ENCODE measurements around the gene SLC25A3. TPM values are rescaled to one million over a fixed set of nuclear protein-coding genes. Genes with fewer than 3 reads are reported as not detected.

The SLC25A3 gene
- total RNA-seq, 4 donors from 2014 or later = 224 to 690 (median 542) TPM

DNA sequence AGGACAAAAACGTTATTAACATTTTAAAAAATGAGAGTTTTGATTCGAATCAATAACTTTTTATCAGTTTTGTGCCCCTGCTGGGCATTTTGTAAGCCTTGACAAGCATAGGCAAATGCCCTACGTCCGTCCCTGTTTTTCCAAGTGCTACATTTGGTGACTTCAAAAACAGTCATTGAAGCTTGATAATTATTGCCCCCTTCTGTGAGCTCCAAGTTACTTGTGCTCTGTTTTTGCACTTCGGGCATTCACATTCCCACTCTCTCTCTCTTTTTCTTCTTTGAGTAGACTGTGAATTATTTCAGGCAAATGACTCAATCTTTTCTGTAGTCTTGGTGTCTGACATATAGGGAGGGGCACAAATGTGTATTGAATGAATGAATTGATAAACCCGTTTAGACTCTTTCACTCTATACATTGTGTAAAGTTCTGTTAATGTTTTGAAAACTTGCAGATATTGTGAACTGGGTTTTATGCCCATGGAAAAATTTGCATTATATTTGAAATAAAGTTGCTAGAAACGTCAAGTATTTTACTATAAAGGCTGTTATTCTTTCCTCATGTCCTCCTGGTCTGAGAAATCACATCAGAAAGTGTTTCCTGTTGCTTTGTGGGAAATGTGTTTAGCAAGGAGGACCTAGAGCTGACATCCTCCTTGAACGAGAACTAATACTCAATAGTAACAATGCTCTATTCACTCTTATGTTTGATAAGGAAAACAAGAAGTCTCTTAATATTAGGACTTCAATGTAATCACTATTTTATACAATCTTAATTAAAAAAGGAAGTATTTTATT, 53.0 kb downstream of the SLC25A3 start:
- WGBS, 2 donors (ENCODE audit: low coverage in 1 of 2) = 5 to 7% methylated on average over 8 of the region's 8 CpGs
- Histone ChIP-seq H3K36me3 (peaks cover 0 to 24% (median 4%) of the 10 kb centered on the region in 4 donors), H3K4me3 (peak overlapping the region; percentile 83 to 99 (median 90)), H3K9me3 (no peaks in the 10 kb centered on the region), H3K4me1 (peaks cover 0 to 29% (median 9%) of the 10 kb centered on the region in 4 donors), H3K27me3 (no peaks in the 10 kb centered on the region), H3K27ac (peak overlapping the region; percentile 89 to 98 (median 96))
- TF ChIP-seq, protein P1, sequence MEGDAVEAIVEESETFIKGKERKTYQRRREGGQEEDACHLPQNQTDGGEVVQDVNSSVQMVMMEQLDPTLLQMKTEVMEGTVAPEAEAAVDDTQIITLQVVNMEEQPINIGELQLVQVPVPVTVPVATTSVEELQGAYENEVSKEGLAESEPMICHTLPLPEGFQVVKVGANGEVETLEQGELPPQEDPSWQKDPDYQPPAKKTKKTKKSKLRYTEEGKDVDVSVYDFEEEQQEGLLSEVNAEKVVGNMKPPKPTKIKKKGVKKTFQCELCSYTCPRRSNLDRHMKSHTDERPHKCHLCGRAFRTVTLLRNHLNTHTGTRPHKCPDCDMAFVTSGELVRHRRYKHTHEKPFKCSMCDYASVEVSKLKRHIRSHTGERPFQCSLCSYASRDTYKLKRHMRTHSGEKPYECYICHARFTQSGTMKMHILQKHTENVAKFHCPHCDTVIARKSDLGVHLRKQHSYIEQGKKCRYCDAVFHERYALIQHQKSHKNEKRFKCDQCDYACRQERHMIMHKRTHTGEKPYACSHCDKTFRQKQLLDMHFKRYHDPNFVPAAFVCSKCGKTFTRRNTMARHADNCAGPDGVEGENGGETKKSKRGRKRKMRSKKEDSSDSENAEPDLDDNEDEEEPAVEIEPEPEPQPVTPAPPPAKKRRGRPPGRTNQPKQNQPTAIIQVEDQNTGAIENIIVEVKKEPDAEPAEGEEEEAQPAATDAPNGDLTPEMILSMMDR (IDR thresholded peaks at IDR 0.05) = peak in 2 of 5 experiments; percentile 17 to 18
- no peak for TF ChIP-seq EP300 (IDR thresholded peaks at IDR 0.05; ENCODE audit: low read depth)
- intact Hi-C loops (cut with DNase I; ENCODE audit: low total_unique reads) (loop anchor here (10.0 kb wide), 1 partner anchor 52 kb away; the partner anchor contains the start of gene SLC25A3), in situ Hi-C loops (cut with MboI; ENCODE audit: low pct_ligation_motif_present in 1 of 4, low pct_unique_long_range_greater_than_20kb in 1 of 4, low sequenced_read_pairs in 3 of 4) (loop anchor here in 1 of 4 donors (10.0 kb wide), 1 partner anchor 52 kb away; the partner anchor contains the start of gene SLC25A3)
- no peak for DNase-seq

DNA sequence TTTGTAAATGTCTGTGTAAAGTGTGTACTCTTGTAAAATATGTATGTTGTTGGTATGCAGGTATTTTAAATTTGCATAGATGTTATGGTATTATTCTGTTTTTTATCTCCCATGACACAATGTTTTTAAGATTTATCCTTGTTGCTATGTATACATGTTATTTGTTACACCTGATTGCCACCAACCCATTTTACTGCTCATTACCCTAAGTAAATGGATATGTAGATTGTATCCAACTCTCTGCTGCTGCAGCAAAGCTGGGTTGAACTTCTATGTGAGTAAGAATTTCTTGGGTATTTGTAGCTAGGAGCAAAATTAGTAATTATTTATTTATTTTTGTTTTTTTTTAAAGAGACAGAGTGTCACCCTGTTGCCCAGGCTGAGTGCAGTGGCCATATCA, 57.8 kb downstream of the SLC25A3 start:
- no peak overlapping the region for H3K27ac ChIP-seq
- no peak overlapping the region for H3K4me3 ChIP-seq
- H3K4me1 ChIP-seq = peaks cover 0 to 11% (median 3%) of the 10 kb centered on the region in 4 donors
- intact Hi-C loops (cut with DNase I; ENCODE audit: low total_unique reads) = loop anchor here (5.0 kb wide), 1 partner anchor 84 kb away; no protein-coding TSS in a partner anchor
- H3K27me3 ChIP-seq = no peaks in the 10 kb centered on the region
- in situ Hi-C loops (cut with MboI; ENCODE audit: low pct_ligation_motif_present in 1 of 4, low pct_unique_long_range_greater_than_20kb in 1 of 4, low sequenced_read_pairs in 3 of 4) = loop anchor here in 3 of 4 donors (5.0 to 25.0 kb wide), 3 partner anchors 84 to 89 kb away; no protein-coding TSS in a partner anchor
- TF ChIP-seq POLR2A (IDR thresholded peaks at IDR 0.05) (no peak), POLR2AphosphoS5 (IDR thresholded peaks at IDR 0.05) (no peak), EP300 (IDR thresholded peaks at IDR 0.05; ENCODE audit: low read depth) (no peak)
- TF ChIP-seq, protein P1 (IDR thresholded peaks at IDR 0.05) = no peak
- H3K36me3 ChIP-seq = peaks cover 0 to 36% (median 4%) of the 10 kb centered on the region in 4 donors
- no peak for DNase-seq
- no peaks in the 10 kb centered on the region for H3K9me3 ChIP-seq

DNA sequence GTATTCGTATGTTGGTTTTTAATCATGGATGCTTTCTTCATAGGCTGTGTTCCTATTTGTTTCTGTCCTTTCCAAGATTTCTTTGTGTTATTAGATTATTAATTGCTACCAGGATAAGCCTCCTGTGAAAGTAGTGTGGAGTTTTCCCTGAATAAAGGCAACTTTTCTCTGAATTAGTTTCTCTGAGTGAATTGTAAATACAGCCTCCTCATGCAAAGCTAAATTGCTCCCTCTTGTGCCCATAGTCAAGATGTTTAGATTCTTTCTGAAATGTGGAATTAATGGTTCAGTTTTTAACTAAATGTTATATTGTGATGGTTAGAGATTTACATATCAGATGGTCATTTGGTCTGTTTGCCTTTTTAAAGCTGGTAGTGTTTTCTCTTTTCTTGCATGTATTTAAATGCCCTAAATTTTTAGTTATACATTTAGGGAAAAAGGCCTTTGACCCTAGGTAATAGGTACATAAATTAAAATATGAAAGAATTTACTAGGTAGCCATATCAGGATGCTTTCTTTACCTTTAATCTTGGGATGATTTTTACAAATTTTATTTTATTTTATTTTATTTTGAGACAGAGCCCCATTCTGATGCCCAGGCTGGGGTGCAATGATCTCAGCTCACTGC, 60.5 kb downstream of the SLC25A3 start:
- no peak overlapping the region for H3K4me3 ChIP-seq
- H3K36me3 ChIP-seq = peaks cover 0 to 34% (median 5%) of the 10 kb centered on the region in 4 donors
- no peak for TF ChIP-seq POLR2A (IDR thresholded peaks at IDR 0.05)
- no peak for TF ChIP-seq EP300 (IDR thresholded peaks at IDR 0.05; ENCODE audit: low read depth)
- TF ChIP-seq POLR2AphosphoS5 (IDR thresholded peaks at IDR 0.05) = no peak
- TF ChIP-seq, protein P1 (IDR thresholded peaks at IDR 0.05) = peak; percentile 45 to 64 (median 56)
- H3K4me1 ChIP-seq = no peaks in the 10 kb centered on the region
- in situ Hi-C loops (cut with MboI; ENCODE audit: low pct_ligation_motif_present in 1 of 4, low pct_unique_long_range_greater_than_20kb in 1 of 4, low sequenced_read_pairs in 3 of 4) (loop anchor here in 3 of 4 donors (5.0 to 25.0 kb wide), 3 partner anchors 87 to 92 kb away; no protein-coding TSS in a partner anchor), intact Hi-C loops (cut with DNase I; ENCODE audit: low total_unique reads) (loop anchor here (5.0 kb wide), 1 partner anchor 87 kb away; no protein-coding TSS in a partner anchor)
- no peaks in the 10 kb centered on the region for H3K9me3 ChIP-seq
- no peak for DNase-seq
- no peak overlapping the region for H3K27ac ChIP-seq
- H3K27me3 ChIP-seq = no peaks in the 10 kb centered on the region
- WGBS, 2 donors (ENCODE audit: low coverage in 1 of 2) = 91 to 92% methylated on average over 1 of the region's 1 CpG

Small RNA genes lying within 50 kb of the gene (small RNA-seq; reads per million reads assigned to genes)
- 5.6 to 33.1 (median 8.7) reads per million in 4 donors for gene SNORA53

Other genes starting within 250 kb of the SLC25A3 start
- 100 to 1,000 TPM in 1 of 4 donors, 10 to 100 TPM in 3; 57.8 to 164 (median 89.0) TPM for gene TMPO, start 78.1 kb upstream of the SLC25A3 start, total RNA-seq
- gene IKBIP, start 51.1 kb downstream of the SLC25A3 start, total RNA-seq = 1 to 10 TPM in 2 of 4 donors, under 1 TPM in 1, not detected in 1; 0.40 to 6.8 (median 3.0) TPM
- gene APAF1, start 51.6 kb downstream of the SLC25A3 start, total RNA-seq = 10 to 100 TPM; 10.5 to 25.4 (median 23.4) TPM